Measurements from ENCODE around the gene NCOR2.

- TF ChIP-seq BHLHE40 (IDR thresholded peaks at IDR 0.05; ENCODE audit: low read depth, low read length) (no peak), CTCF (conservative IDR thresholded peaks at IDR 0.05; ENCODE audit: low read depth, low read length) (no peak), POLR2A (IDR thresholded peaks at IDR 0.05; ENCODE audit: low read depth, low read length) (no peak), ELK1 (IDR thresholded peaks at IDR 0.05; ENCODE audit: borderline replicate concordance, low read depth, low read length) (no peak), USF2 (IDR thresholded peaks at IDR 0.05; ENCODE audit: low read depth, low read length) (no peak), RAD21 (IDR thresholded peaks at IDR 0.05; ENCODE audit: low read length) (no peak), NFE2L2 (IDR thresholded peaks at IDR 0.05; ENCODE audit: low read depth, low read length) (no peak), RFX5 (IDR thresholded peaks at IDR 0.05; ENCODE audit: low read depth, low read length) (no peak), FOS (IDR thresholded peaks at IDR 0.05; ENCODE audit: low read depth, low read length) (no peak), CHD1 (IDR thresholded peaks at IDR 0.05; ENCODE audit: low read depth, low read length) (no peak), CEBPB (IDR thresholded peaks at IDR 0.05; ENCODE audit: low read depth, low read length) (no peak), SMC3 (IDR thresholded peaks at IDR 0.05; ENCODE audit: low read depth, low read length) (no peak), MAZ (IDR thresholded peaks at IDR 0.05; ENCODE audit: borderline replicate concordance, low read depth, low read length) (no peak), MXI1 (IDR thresholded peaks at IDR 0.05; ENCODE audit: borderline replicate concordance, low read depth, low read length) (no peak)
Measured at GRCh38 chr12:124553862-124554428, 13.5 kb downstream of the NCOR2 start.

Data from IMR-90 (cell line).